Esophagus squamous epithelium (tissue), 4 donors: ENCODE results near the gene CTNND2.

Experiments
- POLR2A ChIP-seq, 4 donors: fragments of 450-650 bp; IDR thresholded peaks; one replicate each; pipeline ENCODE4 v1.6.1; 2017; ENCODE audit warnings: antibody characterized with exemption in 4 of 4, mild to moderate bottlenecking in 4 of 4, moderate library complexity in 3 of 4
- TF ChIP-seq, protein P1 (sequence below), 6 experiments: fragments of 450-650 bp in 4 of 6; fragments of 200-600 bp in 2 of 6; sonication (generic) in 2 of 6; IDR thresholded peaks; one replicate each; pipeline ENCODE4 v1.5.1; 2016 to 2019; ENCODE audit warnings: antibody characterized with exemption in 6 of 6, mild to moderate bottlenecking in 4 of 6, moderate library complexity in 4 of 6

DNA sequence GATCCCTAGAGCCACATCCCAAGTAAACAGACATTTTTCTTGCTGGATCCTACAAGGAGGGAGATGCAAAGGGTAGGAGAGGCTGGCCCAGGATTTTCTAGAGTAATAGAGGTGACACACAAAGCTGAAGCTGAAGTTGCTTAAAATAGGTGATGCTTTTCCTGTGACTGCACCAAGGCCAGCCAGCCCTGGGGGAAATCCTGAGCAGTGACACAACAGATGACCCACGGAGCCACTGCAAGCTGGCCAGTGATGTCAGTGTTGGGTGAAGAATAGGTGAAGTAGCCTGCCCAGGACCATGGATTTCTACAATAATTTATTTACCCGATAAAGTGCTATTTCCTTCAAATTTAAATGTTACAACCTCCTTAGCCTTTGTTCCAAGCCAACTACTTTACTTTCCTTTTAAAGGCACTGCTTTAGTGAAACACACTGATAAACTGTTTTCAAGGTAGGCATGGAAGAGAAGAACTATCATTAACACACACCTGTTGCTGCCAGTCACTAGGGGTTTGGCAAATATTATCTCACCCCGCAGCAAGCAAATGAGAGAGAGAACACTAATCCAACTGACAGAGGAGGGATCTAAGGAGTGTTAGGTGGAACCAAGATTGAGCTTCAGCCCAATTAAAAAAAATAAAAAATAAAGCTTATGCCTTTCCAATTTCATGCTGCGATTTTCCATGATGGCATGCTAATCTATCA lies 123.5 kb downstream of the CTNND2 start:
- TF ChIP-seq, protein P1, sequence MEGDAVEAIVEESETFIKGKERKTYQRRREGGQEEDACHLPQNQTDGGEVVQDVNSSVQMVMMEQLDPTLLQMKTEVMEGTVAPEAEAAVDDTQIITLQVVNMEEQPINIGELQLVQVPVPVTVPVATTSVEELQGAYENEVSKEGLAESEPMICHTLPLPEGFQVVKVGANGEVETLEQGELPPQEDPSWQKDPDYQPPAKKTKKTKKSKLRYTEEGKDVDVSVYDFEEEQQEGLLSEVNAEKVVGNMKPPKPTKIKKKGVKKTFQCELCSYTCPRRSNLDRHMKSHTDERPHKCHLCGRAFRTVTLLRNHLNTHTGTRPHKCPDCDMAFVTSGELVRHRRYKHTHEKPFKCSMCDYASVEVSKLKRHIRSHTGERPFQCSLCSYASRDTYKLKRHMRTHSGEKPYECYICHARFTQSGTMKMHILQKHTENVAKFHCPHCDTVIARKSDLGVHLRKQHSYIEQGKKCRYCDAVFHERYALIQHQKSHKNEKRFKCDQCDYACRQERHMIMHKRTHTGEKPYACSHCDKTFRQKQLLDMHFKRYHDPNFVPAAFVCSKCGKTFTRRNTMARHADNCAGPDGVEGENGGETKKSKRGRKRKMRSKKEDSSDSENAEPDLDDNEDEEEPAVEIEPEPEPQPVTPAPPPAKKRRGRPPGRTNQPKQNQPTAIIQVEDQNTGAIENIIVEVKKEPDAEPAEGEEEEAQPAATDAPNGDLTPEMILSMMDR (IDR thresholded peaks at IDR 0.05) = no peak
- TF ChIP-seq POLR2A (IDR thresholded peaks at IDR 0.05) = no peak
